Activated T-helper 17 cell treated with anti-CD3 and anti-CD28 coated beads, Interleukin-2, amount 50 U/mL, for 72 hours (primary cell): Measurements from ENCODE around the gene CHCHD10. TPM values are rescaled to one million over a fixed set of nuclear protein-coding genes. Genes with fewer than 3 reads are reported as not detected.
"Not testable (repeated sequence)": the region's sequence is repeated elsewhere in the genome, so short reads cannot be mapped to it uniquely, and the experiment has no call there.

Experiments
- ATAC-seq: fragments of 150-1000 bp; cut with Tn5 transposase; replicated peaks from 2 replicates; pipeline ENCODE4 v1.10.0; 2021; ENCODE audit warnings: mild to moderate bottlenecking, moderate library complexity
- H3K27ac Mint-ChIP-seq: one replicate; pipeline ENCODE4 v1.8.0; 2022; ENCODE audit warnings: mixed read lengths
- H3K27me3 Mint-ChIP-seq: one replicate; pipeline ENCODE4 v1.8.0; 2022; ENCODE audit warnings: mixed read lengths
- H3K36me3 Mint-ChIP-seq: one replicate; pipeline ENCODE4 v1.8.0; 2022; ENCODE audit warnings: low read depth, mild to moderate bottlenecking, mixed read lengths
- H3K4me1 Mint-ChIP-seq: one replicate; pipeline ENCODE4 v1.8.0; 2022; ENCODE audit warnings: mixed read lengths
- H3K4me3 Mint-ChIP-seq: one replicate; pipeline ENCODE4 v1.8.0; 2022; ENCODE audit warnings: mild to moderate bottlenecking, mixed read lengths
- H3K9me3 Mint-ChIP-seq: one replicate; pipeline ENCODE4 v1.8.0; 2022; ENCODE audit warnings: mixed read lengths
- total RNA-seq, 2 donors: library from RNA; stranded (reverse); gene quantifications; one replicate each; pipeline ENCODE4 v1.2.3, GENCODE V29; 2022

The CHCHD10 gene
- total RNA-seq, 2 donors from 2014 or later, result 49.6 to 104 TPM

DNA sequence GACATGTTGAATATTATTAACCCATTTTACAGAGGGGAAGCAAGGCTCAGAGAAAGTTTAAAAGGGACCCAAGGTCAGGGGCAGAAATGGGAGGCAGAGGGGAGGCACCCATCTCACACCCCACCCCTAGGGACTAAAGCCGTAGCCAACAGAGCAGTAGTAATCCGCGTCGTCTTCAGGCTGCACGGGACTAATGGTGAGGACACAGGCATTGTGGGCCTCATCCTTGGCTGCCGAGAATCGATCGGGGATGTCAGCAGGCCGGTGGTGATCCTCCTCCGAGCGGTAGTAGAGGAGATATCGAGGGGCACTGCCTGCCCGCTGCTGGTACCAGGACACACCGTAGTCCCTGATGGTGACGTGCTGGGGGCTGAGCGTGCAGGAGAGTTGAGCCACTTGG lies 15.0 kb downstream of the CHCHD10 start:
- Mint-ChIP-seq H3K4me3 (peak overlapping the region; percentile 49), H3K27ac (no peak overlapping the region), H3K9me3 (no peaks in the 10 kb centered on the region), H3K27me3 (no peaks in the 10 kb centered on the region), H3K4me1 (peaks cover 12% of the 10 kb centered on the region), H3K36me3 (no peaks in the 10 kb centered on the region)
- no peak for ATAC-seq

DNA sequence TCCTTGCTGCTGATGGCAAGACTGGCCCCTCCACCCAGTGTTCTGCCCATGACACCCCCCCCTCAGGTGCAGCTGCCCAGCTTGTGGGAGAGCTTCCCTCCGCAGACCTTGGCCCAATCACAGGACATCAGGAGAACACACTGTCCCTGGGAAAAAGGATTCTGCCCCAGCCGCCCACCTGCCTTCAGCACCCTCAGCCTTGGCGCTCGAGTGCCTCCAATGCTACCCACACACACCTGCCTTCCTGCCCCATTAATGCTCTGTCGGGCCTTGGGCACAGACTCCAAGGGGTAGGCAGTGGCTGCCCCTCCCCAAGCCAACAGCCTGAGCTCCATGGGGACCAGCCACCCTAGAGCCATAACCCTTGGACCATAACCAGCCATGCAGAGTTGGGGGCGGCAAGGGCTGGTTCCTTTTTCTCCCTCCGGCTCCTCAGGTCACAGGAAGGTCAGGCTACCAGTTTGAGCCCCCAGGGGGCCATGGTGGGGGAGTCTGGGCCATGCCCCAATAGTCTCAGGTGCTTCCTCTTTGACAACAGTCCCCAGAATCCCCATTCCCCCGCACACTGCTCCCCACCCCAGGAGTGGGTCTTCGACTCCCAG lies 15.6 kb downstream of the CHCHD10 start:
- Mint-ChIP-seq H3K4me3 (peak overlapping the region; percentile 49), H3K36me3 (no peaks in the 10 kb centered on the region), H3K27me3 (no peaks in the 10 kb centered on the region), H3K4me1 (peaks cover 12% of the 10 kb centered on the region), H3K9me3 (no peaks in the 10 kb centered on the region), H3K27ac (no peak overlapping the region)
- ATAC-seq, result no peak

DNA sequence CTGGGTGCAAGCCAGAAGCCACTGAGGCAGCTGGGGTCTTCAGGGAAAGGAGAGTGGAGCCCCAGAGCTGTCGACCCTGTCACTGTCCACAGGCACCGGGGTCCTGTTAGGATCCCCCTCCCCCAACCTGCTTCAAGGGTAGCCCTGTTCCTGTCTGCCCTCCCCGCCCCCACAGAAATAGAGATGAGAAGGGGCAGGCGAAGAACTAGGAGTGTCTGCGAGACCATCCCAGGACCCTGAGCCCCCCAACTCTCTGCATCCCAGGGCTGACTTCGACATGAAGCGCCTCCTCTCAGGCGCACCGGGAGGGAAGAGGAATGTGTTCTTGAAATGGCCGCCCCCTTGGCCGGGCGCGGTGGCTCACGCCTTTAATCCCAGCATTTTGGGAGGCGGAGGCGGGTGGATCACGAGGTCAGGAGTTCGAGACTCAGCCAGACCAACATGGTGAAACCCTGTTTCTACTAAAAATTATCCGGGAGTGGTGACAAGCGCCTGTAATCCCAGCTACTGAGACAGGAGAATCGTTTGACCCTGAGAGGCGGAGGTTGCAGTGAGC lies 16.3 kb downstream of the CHCHD10 start:
- no peak overlapping the region for H3K27ac Mint-ChIP-seq

DNA sequence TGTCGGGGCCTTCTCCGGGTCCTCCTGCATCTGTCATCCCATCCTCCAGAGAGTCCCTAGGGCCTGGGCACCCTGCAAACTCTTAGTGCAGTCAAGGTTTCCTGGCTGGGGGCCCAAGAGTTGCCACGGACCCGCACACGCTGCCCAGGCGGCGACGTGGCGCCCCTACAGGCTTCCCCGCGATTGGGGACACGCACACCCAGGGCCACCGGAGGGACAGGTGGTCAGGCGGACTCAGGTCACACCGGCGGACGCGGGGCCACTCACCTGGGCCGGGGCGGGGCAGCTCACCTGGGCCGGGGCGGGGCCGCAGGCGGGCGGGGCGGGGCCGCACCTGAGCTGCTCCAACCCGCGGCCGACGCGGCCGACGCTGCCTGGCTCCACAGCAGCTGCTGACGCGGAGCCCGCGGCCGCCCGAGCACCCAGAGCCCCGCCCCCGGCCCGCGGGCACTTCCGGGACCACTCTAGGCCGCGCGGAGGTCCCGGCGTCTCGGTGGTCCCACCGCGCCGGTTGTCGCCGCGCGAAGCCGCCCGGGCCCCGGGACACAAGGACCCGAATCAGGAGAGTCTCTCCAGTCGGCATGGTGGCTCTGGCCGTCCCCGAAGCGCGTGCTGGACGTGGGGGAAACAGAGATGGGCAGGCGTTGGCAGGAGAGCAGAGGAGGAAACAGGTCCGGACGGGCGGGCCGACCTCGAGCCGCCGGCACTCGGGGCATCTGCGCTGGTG lies 16.9 kb downstream of the CHCHD10 start, which contains the start of gene ZNF70:
ZNF70 (minus strand) TSS at position 399 of the 727 bp plus-strand sequence. CDS start 5,972 bp downstream, outside the sequence.
- no peaks in the 10 kb centered on the region for H3K36me3 Mint-ChIP-seq
- H3K27me3 Mint-ChIP-seq, result no peaks in the 10 kb centered on the region
- H3K4me1 Mint-ChIP-seq, result peaks cover 12% of the 10 kb centered on the region
- H3K27ac Mint-ChIP-seq, result peak within 1 kb of the TSS; percentile 80
- peak; percentile 99 for ATAC-seq
- H3K4me3 Mint-ChIP-seq, result peak within 1 kb of the TSS; percentile 89
- H3K9me3 Mint-ChIP-seq, result no peaks in the 10 kb centered on the region

More for the DNA sequence above, 16.3 kb downstream of the CHCHD10 start:
- Mint-ChIP-seq H3K4me3 (peak overlapping the region; percentile 89), H3K4me1 (peaks cover 12% of the 10 kb centered on the region), H3K36me3 (no peaks in the 10 kb centered on the region), H3K9me3 (no peaks in the 10 kb centered on the region), H3K27me3 (no peaks in the 10 kb centered on the region)
- ATAC-seq, result no peak

DNA sequence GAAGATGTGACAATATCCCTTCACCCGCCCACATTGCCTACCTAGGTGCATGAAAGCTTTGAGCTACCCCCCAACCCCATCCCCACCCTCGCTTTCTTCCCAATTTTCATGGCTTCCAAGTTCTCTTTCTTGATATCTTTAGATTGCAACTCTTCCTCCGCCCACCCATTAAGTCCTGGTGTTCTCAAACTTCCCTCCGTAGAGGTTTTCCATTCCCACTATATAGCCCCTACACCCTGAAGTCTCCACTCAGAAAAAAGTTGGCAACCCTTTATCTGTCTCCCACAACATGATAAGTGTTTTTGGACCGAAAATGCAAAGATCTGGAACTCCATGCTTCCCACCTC lies 17.4 kb downstream of the CHCHD10 start:
- H3K27ac Mint-ChIP-seq, result peak overlapping the region; percentile 80
- peak overlapping the region; percentile 89 for H3K4me3 Mint-ChIP-seq
- peaks cover 12% of the 10 kb centered on the region for H3K4me1 Mint-ChIP-seq
- H3K9me3 Mint-ChIP-seq, result no peaks in the 10 kb centered on the region
- H3K36me3 Mint-ChIP-seq, result no peaks in the 10 kb centered on the region
- H3K27me3 Mint-ChIP-seq, result no peaks in the 10 kb centered on the region
- ATAC-seq, result no peak

- H3K4me3 Mint-ChIP-seq, result peak overlapping the region; percentile 89
- H3K27me3 Mint-ChIP-seq, result no peaks in the 10 kb centered on the region
- ATAC-seq, result no peak
- H3K36me3 Mint-ChIP-seq, result peaks cover 4% of the 10 kb centered on the region
- H3K4me1 Mint-ChIP-seq, result peaks cover 12% of the 10 kb centered on the region
- peak overlapping the region; percentile 10 for H3K27ac Mint-ChIP-seq
- no peaks in the 10 kb centered on the region for H3K9me3 Mint-ChIP-seq
These were observed 17.9 kb downstream of the CHCHD10 start for GRCh38 chr22:23749841-23750301.

- H3K36me3 Mint-ChIP-seq, result peaks cover 23% of the 10 kb centered on the region
- no peak overlapping the region for H3K4me3 Mint-ChIP-seq
- H3K27ac Mint-ChIP-seq, result no peak overlapping the region
- peaks cover 12% of the 10 kb centered on the region for H3K4me1 Mint-ChIP-seq
- no peaks in the 10 kb centered on the region for H3K9me3 Mint-ChIP-seq
- H3K27me3 Mint-ChIP-seq, result no peaks in the 10 kb centered on the region
- ATAC-seq, result no peak
These were observed 22.0 kb downstream of the CHCHD10 start for GRCh38 chr22:23745791-23746190.

- no peaks in the 10 kb centered on the region for H3K27me3 Mint-ChIP-seq
- peaks cover 23% of the 10 kb centered on the region for H3K36me3 Mint-ChIP-seq
- H3K4me1 Mint-ChIP-seq, result peaks cover under 1% of the 10 kb centered on the region
- H3K4me3 Mint-ChIP-seq, result no peak overlapping the region
- no peak overlapping the region for H3K27ac Mint-ChIP-seq
- H3K9me3 Mint-ChIP-seq, result no peaks in the 10 kb centered on the region
- ATAC-seq, result no peak
These were observed 23.3 kb downstream of the CHCHD10 start for GRCh38 chr22:23744485-23744884.

- no peaks in the 10 kb centered on the region for H3K27me3 Mint-ChIP-seq
- ATAC-seq, result no peak
- no peaks in the 10 kb centered on the region for H3K9me3 Mint-ChIP-seq
- H3K4me3 Mint-ChIP-seq, result no peak overlapping the region
- H3K27ac Mint-ChIP-seq, result no peak overlapping the region
- H3K4me1 Mint-ChIP-seq, result no peaks in the 10 kb centered on the region
- H3K36me3 Mint-ChIP-seq, result peaks cover 23% of the 10 kb centered on the region
These were observed 23.8 kb downstream of the CHCHD10 start for GRCh38 chr22:23744001-23744400.

DNA sequence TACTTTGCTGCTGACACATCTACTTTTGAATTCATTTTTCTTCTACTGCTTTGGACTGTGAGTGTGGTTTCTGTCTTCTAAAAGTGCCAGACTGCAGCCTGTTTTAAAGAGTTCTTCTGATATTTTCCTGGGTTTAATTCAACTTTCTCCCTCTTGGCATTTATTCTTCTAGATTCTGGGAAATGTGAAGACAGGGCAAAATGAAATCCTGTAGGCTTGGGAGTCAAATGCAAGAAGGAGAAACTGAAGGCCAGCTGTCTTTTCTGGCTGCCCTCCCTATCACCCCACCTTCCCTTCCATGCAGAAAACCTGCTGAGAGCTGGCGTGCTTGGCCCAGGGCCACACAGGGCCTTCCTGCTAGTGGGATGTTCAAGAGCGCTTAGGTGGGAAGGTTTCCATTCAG lies 24.5 kb downstream of the CHCHD10 start:
- H3K36me3 Mint-ChIP-seq, result peaks cover 23% of the 10 kb centered on the region
- no peak overlapping the region for H3K4me3 Mint-ChIP-seq

DNA sequence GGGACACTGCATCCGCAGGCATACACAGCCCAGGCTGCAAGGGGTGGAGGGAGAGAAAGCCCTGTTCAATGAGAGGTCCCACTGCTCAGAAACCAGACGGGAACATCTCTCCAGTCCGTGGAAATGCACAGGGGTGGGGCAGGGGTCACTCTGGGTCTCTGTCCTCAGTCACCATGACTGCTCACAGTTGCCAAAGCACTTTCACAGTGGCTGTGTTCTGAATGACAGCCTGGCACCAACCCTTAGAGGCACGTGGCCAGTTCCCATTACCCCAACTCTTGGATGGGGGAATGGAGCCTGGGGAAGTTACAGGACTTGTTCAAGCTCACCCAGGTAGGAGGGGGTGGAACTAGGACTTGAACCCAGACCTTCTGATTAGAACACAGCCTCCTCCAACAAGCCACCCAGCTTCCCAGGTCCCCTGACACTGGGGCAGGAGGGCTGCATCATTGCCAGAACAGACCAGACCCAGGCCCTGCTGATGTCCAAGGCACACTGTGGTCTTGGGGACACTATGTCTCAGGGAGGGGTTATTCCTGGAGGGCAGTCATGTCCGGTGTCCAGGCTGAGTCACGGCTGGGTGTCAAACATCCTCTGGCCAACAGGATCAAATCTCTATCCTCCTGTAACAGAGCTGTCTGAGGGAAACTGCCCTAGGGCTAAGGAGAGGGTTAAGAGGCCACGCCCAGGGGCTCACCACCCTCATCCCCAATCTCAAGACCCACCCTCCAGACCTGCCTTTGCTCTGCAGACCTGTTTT lies 25.1 kb downstream of the CHCHD10 start:
- Mint-ChIP-seq H3K36me3 (peaks cover 23% of the 10 kb centered on the region), H3K27me3 (no peaks in the 10 kb centered on the region), H3K4me3 (no peak overlapping the region), H3K9me3 (no peaks in the 10 kb centered on the region), H3K27ac (no peak overlapping the region), H3K4me1 (no peaks in the 10 kb centered on the region)
- no peak for ATAC-seq

More for the DNA sequence above, 24.5 kb downstream of the CHCHD10 start:
- no peaks in the 10 kb centered on the region for H3K4me1 Mint-ChIP-seq
- ATAC-seq, result no peak
- H3K27ac Mint-ChIP-seq, result no peak overlapping the region
- no peaks in the 10 kb centered on the region for H3K9me3 Mint-ChIP-seq
- H3K27me3 Mint-ChIP-seq, result no peaks in the 10 kb centered on the region

- no peaks in the 10 kb centered on the region for H3K36me3 Mint-ChIP-seq
- ATAC-seq, result no peak
- H3K4me3 Mint-ChIP-seq, result no peak overlapping the region
- H3K4me1 Mint-ChIP-seq, result no peaks in the 10 kb centered on the region
- no peak overlapping the region for H3K27ac Mint-ChIP-seq
- H3K27me3 Mint-ChIP-seq, result no peaks in the 10 kb centered on the region
- no peaks in the 10 kb centered on the region for H3K9me3 Mint-ChIP-seq
These were observed 30.1 kb downstream of the CHCHD10 start for GRCh38 chr22:23737696-23738095.

DNA sequence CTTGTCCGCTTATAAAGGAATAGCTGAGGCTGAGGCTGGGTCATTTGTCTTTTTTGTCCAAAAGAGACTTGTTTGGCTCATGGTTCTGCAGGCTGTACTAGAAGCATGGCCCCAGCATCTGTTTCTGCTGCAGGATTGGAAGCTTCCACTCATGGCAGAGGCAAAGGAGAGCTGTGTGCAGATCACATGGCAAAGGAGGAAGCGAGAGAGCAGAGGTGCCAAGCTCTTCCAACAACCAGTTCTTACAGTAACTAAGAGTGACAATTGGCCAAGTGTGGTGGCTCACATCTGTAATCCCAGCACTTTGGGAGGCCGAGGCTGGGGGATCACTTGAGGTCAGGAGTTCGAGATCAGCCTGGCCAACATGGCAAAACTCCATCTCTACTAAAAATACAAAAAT lies 39.7 kb downstream of the CHCHD10 start:
- H3K27ac Mint-ChIP-seq, H3K36me3 Mint-ChIP-seq, H3K4me3 Mint-ChIP-seq, ATAC-seq, H3K4me1 Mint-ChIP-seq, H3K27me3 Mint-ChIP-seq, H3K9me3 Mint-ChIP-seq: not testable (repeated sequence)

GRCh38 chr22:23722724-23723123 lies 45.0 kb downstream of the CHCHD10 start:
- no peaks in the 10 kb centered on the region for H3K9me3 Mint-ChIP-seq
- H3K36me3 Mint-ChIP-seq, result no peaks in the 10 kb centered on the region
- no peak overlapping the region for H3K4me3 Mint-ChIP-seq
- H3K27me3 Mint-ChIP-seq, result peaks cover 4% of the 10 kb centered on the region
- no peak for ATAC-seq
- no peaks in the 10 kb centered on the region for H3K4me1 Mint-ChIP-seq
- no peak overlapping the region for H3K27ac Mint-ChIP-seq
